GM18520 (cell line): Measurements from ENCODE around the gene USP17L13.
"Not testable (repeated sequence)": the region's sequence is repeated elsewhere in the genome, so short reads cannot be mapped to it uniquely, and the experiment has no call there.

Experiments
- ATAC-seq: cut with Tn5 transposase; IDR thresholded peaks from one replicate; pipeline ENCODE4 v1.9.1; 2021; ENCODE audit not compliant: unreplicated experiment

Gene USP17L13

GRCh38 chr4:9224596-9224995 lies at the start of gene USP17L13:
Gene USP17L13 (plus strand): TSS chr4:9224896. CDS start chr4:9224896, 0 bp downstream.
- not testable (repeated sequence) for ATAC-seq

GRCh38 chr4:9210357-9210756 lies 14.3 kb upstream of the USP17L13 start, which contains the start of gene USP17L10:
Gene USP17L10 (plus strand): TSS chr4:9210657. CDS start chr4:9210657, 0 bp downstream.
- not testable (repeated sequence) for ATAC-seq

- ATAC-seq: not testable (repeated sequence)
These were observed 10.0 kb upstream of the USP17L13 start for GRCh38 chr4:9214701-9215100.

- ATAC-seq: not testable (repeated sequence)
These were observed 9.6 kb upstream of the USP17L13 start, which contains the start of gene USP17L11 for GRCh38 chr4:9215105-9215504. Gene USP17L11 (plus strand): TSS chr4:9215405. CDS start chr4:9215405, 0 bp downstream.

- ATAC-seq: not testable (repeated sequence)
These were observed 4.8 kb upstream of the USP17L13 start, which contains the start of gene USP17L12 for GRCh38 chr4:9219852-9220251. Gene USP17L12 (plus strand): TSS chr4:9220152. CDS start chr4:9220152, 0 bp downstream.

GRCh38 chr4:9230249-9230648 lies 5.6 kb downstream of the USP17L13 start:
- ATAC-seq: not testable (repeated sequence)

- ATAC-seq: not testable (repeated sequence)
These were observed 9.4 kb downstream of the USP17L13 start, which contains the start of gene USP17L15 for GRCh38 chr4:9234085-9234484. Gene USP17L15 (plus strand): TSS chr4:9234385. CDS start chr4:9234385, 0 bp downstream.

- not testable (repeated sequence) for ATAC-seq
These were observed 13.8 kb downstream of the USP17L13 start for GRCh38 chr4:9238461-9238860.

- ATAC-seq: not testable (repeated sequence)
These were observed 18.9 kb downstream of the USP17L13 start, which contains the start of gene USP17L17 for GRCh38 chr4:9243579-9243978. Gene USP17L17 (plus strand): TSS chr4:9243879. CDS start chr4:9243879, 0 bp downstream.

- ATAC-seq: not testable (repeated sequence)
These were observed 23.4 kb downstream of the USP17L13 start, which contains the start of gene USP17L18 for GRCh38 chr4:9247953-9248680. Gene USP17L18 (plus strand): TSS chr4:9248630. CDS start chr4:9248630, 0 bp downstream.

- ATAC-seq: not testable (repeated sequence)
These were observed 28.4 kb downstream of the USP17L13 start, which contains the start of gene USP17L19 for GRCh38 chr4:9253078-9253477. Gene USP17L19 (plus strand): TSS chr4:9253378. CDS start chr4:9253378, 0 bp downstream.

- ATAC-seq: not testable (repeated sequence)
These were observed 33.1 kb downstream of the USP17L13 start, which contains the start of gene USP17L20 for GRCh38 chr4:9257824-9258223. Gene USP17L20 (plus strand): TSS chr4:9258124. CDS start chr4:9258124, 0 bp downstream.

- ATAC-seq: not testable (repeated sequence)
These were observed 37.9 kb downstream of the USP17L13 start, which contains the start of gene USP17L21 for GRCh38 chr4:9262572-9262971. Gene USP17L21 (plus strand): TSS chr4:9262872. CDS start chr4:9262872, 0 bp downstream.

GRCh38 chr4:9267319-9267718 lies 42.6 kb downstream of the USP17L13 start, which contains the start of gene USP17L22:
Gene USP17L22 (plus strand): TSS chr4:9267619. CDS start chr4:9267619, 0 bp downstream.
- not testable (repeated sequence) for ATAC-seq

GRCh38 chr4:9271719-9272118 lies 47.0 kb downstream of the USP17L13 start:
- ATAC-seq: not testable (repeated sequence)
